Nephron progenitor cell (in vitro differentiated cells): ENCODE measurements around the gene ADAM23.

Experiments used
- DNase-seq: peaks from one replicate; pipeline ENCODE4 v3.0.0; 2021
- H3K27ac Mint-ChIP-seq: 2 replicates; pipeline ENCODE4 v1.8.0; 2021; ENCODE audit warnings: mild to moderate bottlenecking, moderate library complexity, mixed read lengths
- H3K27me3 Mint-ChIP-seq: 2 replicates; pipeline ENCODE4 v1.8.0; 2021; ENCODE audit warnings: mild to moderate bottlenecking, low read depth, mixed read lengths; ENCODE audit not compliant: poor library complexity
- H3K36me3 Mint-ChIP-seq: 2 replicates; pipeline ENCODE4 v1.8.0; 2021; ENCODE audit warnings: low read depth, mixed read lengths
- H3K4me1 Mint-ChIP-seq: 2 replicates; pipeline ENCODE4 v1.8.0; 2021; ENCODE audit warnings: mixed read lengths
- H3K4me3 Mint-ChIP-seq: 2 replicates; pipeline ENCODE4 v1.8.0; 2021; ENCODE audit warnings: mild to moderate bottlenecking, moderate library complexity, mixed read lengths
- H3K9me3 Mint-ChIP-seq: 2 replicates; pipeline ENCODE4 v1.8.0; 2021; ENCODE audit warnings: mild to moderate bottlenecking, moderate library complexity, mixed read lengths
- CTCF ChIP-seq: fragments of 200-600 bp; sonication (generic); IDR thresholded peaks from 2 replicates; pipeline ENCODE4 v1.5.0; 2021; ENCODE audit warnings: antibody characterized with exemption

The ADAM23 gene

GRCh38 chr2:206415618-206416243, 27.6 kb upstream of the ADAM23 start:
- no peaks in the 10 kb centered on the region for H3K36me3 Mint-ChIP-seq
- no peak for DNase-seq
- H3K4me1 Mint-ChIP-seq, result no peaks in the 10 kb centered on the region
- no peak for TF ChIP-seq CTCF
- peaks cover 40% of the 10 kb centered on the region for H3K9me3 Mint-ChIP-seq
- H3K27me3 Mint-ChIP-seq, result peaks cover 9% of the 10 kb centered on the region
- H3K27ac Mint-ChIP-seq, result no peak overlapping the region
- no peak overlapping the region for H3K4me3 Mint-ChIP-seq

- no peaks in the 10 kb centered on the region for H3K36me3 Mint-ChIP-seq
- TF ChIP-seq CTCF, result no peak
- H3K27me3 Mint-ChIP-seq, result peaks cover 4% of the 10 kb centered on the region
- no peak for DNase-seq
- H3K4me3 Mint-ChIP-seq, result no peak overlapping the region
- H3K4me1 Mint-ChIP-seq, result no peaks in the 10 kb centered on the region
- H3K9me3 Mint-ChIP-seq, result peaks cover 29% of the 10 kb centered on the region
- H3K27ac Mint-ChIP-seq, result no peak overlapping the region
Measured at GRCh38 chr2:206418968-206419367, 24.4 kb upstream of the ADAM23 start.

- H3K36me3 Mint-ChIP-seq, result no peaks in the 10 kb centered on the region
- no peak overlapping the region for H3K4me3 Mint-ChIP-seq
- peaks cover 24% of the 10 kb centered on the region for H3K9me3 Mint-ChIP-seq
- no peak overlapping the region for H3K27ac Mint-ChIP-seq
- H3K4me1 Mint-ChIP-seq, result no peaks in the 10 kb centered on the region
- DNase-seq, result no peak
- no peak for TF ChIP-seq CTCF
- H3K27me3 Mint-ChIP-seq, result peaks cover 4% of the 10 kb centered on the region
Measured at GRCh38 chr2:206420721-206421120, 22.6 kb upstream of the ADAM23 start.

GRCh38 chr2:206422493-206422892, 20.8 kb upstream of the ADAM23 start:
- Mint-ChIP-seq H3K4me1 (no peaks in the 10 kb centered on the region), H3K36me3 (no peaks in the 10 kb centered on the region), H3K4me3 (no peak overlapping the region), H3K27ac (no peak overlapping the region), H3K9me3 (peaks cover 14% of the 10 kb centered on the region), H3K27me3 (peaks cover 8% of the 10 kb centered on the region)
- DNase-seq, result no peak
- no peak for TF ChIP-seq CTCF

GRCh38 chr2:206423147-206423546, 20.2 kb upstream of the ADAM23 start:
- no peak for DNase-seq
- H3K4me3 Mint-ChIP-seq, result no peak overlapping the region
- no peak overlapping the region for H3K27ac Mint-ChIP-seq
- peaks cover 8% of the 10 kb centered on the region for H3K27me3 Mint-ChIP-seq
- H3K9me3 Mint-ChIP-seq, result peaks cover 14% of the 10 kb centered on the region
- no peak for TF ChIP-seq CTCF
- no peaks in the 10 kb centered on the region for H3K4me1 Mint-ChIP-seq
- H3K36me3 Mint-ChIP-seq, result no peaks in the 10 kb centered on the region

- no peak overlapping the region for H3K4me3 Mint-ChIP-seq
- TF ChIP-seq CTCF, result no peak
- no peak for DNase-seq
- peaks cover 4% of the 10 kb centered on the region for H3K9me3 Mint-ChIP-seq
- no peaks in the 10 kb centered on the region for H3K36me3 Mint-ChIP-seq
- H3K27me3 Mint-ChIP-seq, result peaks cover 8% of the 10 kb centered on the region
- no peak overlapping the region for H3K27ac Mint-ChIP-seq
- no peaks in the 10 kb centered on the region for H3K4me1 Mint-ChIP-seq
Measured at GRCh38 chr2:206424134-206424533, 19.2 kb upstream of the ADAM23 start.
